ENCODE data around the gene SCN7A. TPM values are rescaled to one million over a fixed set of nuclear protein-coding genes. Genes with fewer than 3 reads are reported as not detected.
"Not testable (repeated sequence)": the region's sequence is repeated elsewhere in the genome, so short reads cannot be mapped to it uniquely, and the experiment has no call there.

Gene SCN7A
- total RNA-seq, 5 donors from 2014 or later (not counting 1 experiment from before 2014, with no cell fraction given), result 0.03 to 0.09 TPM; not detected in 3

DNA sequence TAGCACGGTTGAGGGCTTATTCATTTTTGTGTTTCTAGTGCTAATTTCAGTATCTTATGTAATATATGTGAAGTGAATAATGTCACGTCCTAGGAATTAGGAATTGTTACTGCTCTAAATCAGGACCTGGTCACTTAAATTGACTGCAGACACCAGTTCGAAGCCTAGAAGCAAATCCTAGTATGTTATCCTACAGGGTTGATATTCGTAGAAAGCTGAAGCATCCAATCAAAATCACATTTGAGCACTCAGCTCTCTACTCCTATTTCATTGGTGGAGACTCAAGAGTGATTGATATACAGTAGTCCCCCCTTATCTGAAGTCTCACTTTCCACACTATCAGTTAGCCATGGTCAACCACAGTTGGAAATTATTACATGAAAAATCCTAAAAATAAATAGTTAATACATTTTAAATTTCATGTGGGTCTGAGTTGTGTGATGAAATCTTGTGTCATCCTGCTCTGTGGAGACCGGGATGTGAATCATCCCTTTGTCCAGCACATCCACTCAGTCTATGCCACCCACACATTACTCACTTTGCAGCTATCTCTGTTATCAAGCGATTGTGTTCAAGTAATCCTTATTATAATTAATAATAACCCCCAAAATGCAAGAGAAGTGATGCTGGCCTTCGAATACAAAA, 83.1 kb downstream of the SCN7A start:
- DNase-seq, result no peak
- Mint-ChIP-seq H3K4me3 (no peak overlapping the region), H3K27ac (no peak overlapping the region), H3K4me1 (no peaks in the 10 kb centered on the region), H3K36me3 (no peaks in the 10 kb centered on the region), H3K27me3 (no peaks in the 10 kb centered on the region), H3K9me3 (no peaks in the 10 kb centered on the region)
- 86% methylated on average over 1 of the region's 7 CpGs for WGBS (ENCODE audit: insufficient coverage)
- no peaks in the 10 kb centered on the region for H3K4me1 ChIP-seq (ENCODE audit: control insufficient read depth in 1 of 2, extremely low read depth in 1 of 2, insufficient read depth in 2 of 2, low read length in 2 of 2)
- H3K36me3 ChIP-seq (ENCODE audit: control insufficient read depth in 2 of 2, extremely low read depth in 1 of 2, insufficient read depth in 1 of 2, low read length in 1 of 2), result no peaks in the 10 kb centered on the region
- H3K9me3 ChIP-seq, result no peaks in the 10 kb centered on the region
- no peak for ATAC-seq (replicated peaks in 1 of 4)
- no peak overlapping the region for H3K27ac ChIP-seq (ENCODE audit: low read length)
- CTCF ChIA-PET, result interaction anchor here in 1 of 2 donors (0.5 kb wide), 1 partner anchor 1513 kb away, joined by 3 read pairs; no protein-coding TSS in a partner anchor
- POLR2A ChIA-PET, result no interaction called here
- no peaks in the 10 kb centered on the region for H3K27me3 ChIP-seq (replicated peaks in 1 of 2; ENCODE audit: control insufficient read depth in 2 of 2, extremely low read depth in 1 of 2, insufficient read depth in 2 of 2, low read length in 1 of 2)
- H3K4me3 ChIP-seq (ENCODE audit: control insufficient read depth in 1 of 2, extremely low read depth in 1 of 2, low read length in 1 of 2), result no peak overlapping the region

DNA sequence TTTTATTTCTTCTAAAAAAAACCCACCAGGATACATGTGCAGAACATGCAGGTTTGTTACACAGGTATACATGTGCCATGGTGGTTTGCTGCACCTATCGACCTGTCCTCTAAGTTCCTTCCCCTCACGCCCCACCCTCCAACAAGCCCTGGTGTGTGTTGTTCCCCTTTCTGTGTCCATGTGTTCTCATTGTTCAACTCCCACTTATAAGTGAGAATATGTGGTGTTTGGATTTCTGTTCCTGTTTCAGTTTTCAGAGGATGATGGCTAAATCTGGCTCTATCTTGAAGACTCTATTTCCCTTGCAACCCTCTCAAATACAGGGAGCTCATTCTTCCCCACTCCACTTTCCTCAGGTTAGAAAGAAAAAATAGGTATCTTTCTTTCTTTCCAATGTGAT, 86.3 kb downstream of the SCN7A start:
- H3K9me3 ChIP-seq; CTCF ChIA-PET; H3K4me3 Mint-ChIP-seq; H3K4me3 ChIP-seq (ENCODE audit: control insufficient read depth in 1 of 2, extremely low read depth in 1 of 2, low read length in 1 of 2); H3K27ac ChIP-seq (ENCODE audit: low read length); H3K4me1 ChIP-seq (ENCODE audit: control insufficient read depth in 1 of 2, extremely low read depth in 1 of 2, insufficient read depth in 2 of 2, low read length in 2 of 2); H3K27ac Mint-ChIP-seq; H3K9me3 Mint-ChIP-seq; H3K4me1 Mint-ChIP-seq; H3K36me3 Mint-ChIP-seq; H3K36me3 ChIP-seq (ENCODE audit: control insufficient read depth in 2 of 2, extremely low read depth in 1 of 2, insufficient read depth in 1 of 2, low read length in 1 of 2); H3K27me3 Mint-ChIP-seq; ATAC-seq (replicated peaks in 1 of 4); POLR2A ChIA-PET; DNase-seq; H3K27me3 ChIP-seq (replicated peaks in 1 of 2; ENCODE audit: control insufficient read depth in 2 of 2, extremely low read depth in 1 of 2, insufficient read depth in 2 of 2, low read length in 1 of 2): not testable (repeated sequence)
- no CpG with 5 or more reads among the region's 2 CpGs for WGBS (ENCODE audit: insufficient coverage)

DNA sequence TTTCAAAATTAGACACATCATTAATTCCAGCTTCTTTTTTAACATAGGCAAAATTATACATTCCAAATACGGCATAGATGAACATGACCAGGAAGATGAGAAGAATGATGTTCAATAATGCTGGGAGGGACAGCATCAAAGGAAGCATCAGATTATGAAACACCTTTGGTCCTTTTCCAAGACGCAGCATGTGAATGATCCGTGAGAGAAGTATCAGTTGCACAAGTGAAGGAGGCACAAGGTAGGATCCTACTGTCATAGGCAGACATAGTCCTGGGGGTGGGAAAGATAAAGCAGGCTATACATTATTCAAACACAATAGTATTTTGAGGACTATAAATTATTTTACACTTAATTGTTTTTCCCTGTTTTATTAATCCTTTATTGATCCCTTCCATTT, 87.7 kb downstream of the SCN7A start:
- DNase-seq (no peak), ATAC-seq (replicated peaks in 1 of 4) (no peak)
- Histone ChIP-seq H3K36me3 (ENCODE audit: control insufficient read depth in 2 of 2, extremely low read depth in 1 of 2, insufficient read depth in 1 of 2, low read length in 1 of 2) (no peaks in the 10 kb centered on the region), H3K27me3 (replicated peaks in 1 of 2; ENCODE audit: control insufficient read depth in 2 of 2, extremely low read depth in 1 of 2, insufficient read depth in 2 of 2, low read length in 1 of 2) (no peaks in the 10 kb centered on the region), H3K4me1 (ENCODE audit: control insufficient read depth in 1 of 2, extremely low read depth in 1 of 2, insufficient read depth in 2 of 2, low read length in 2 of 2) (no peaks in the 10 kb centered on the region), H3K4me3 (ENCODE audit: control insufficient read depth in 1 of 2, extremely low read depth in 1 of 2, low read length in 1 of 2) (no peak overlapping the region), H3K9me3 (no peaks in the 10 kb centered on the region), H3K27ac (ENCODE audit: low read length) (no peak overlapping the region)
- Mint-ChIP-seq H3K4me3 (no peak overlapping the region), H3K9me3 (no peaks in the 10 kb centered on the region), H3K36me3 (no peaks in the 10 kb centered on the region), H3K4me1 (no peaks in the 10 kb centered on the region), H3K27ac (no peak overlapping the region), H3K27me3 (no peaks in the 10 kb centered on the region)
- WGBS (ENCODE audit: insufficient coverage), result 100% methylated on average over 1 of the region's 3 CpGs
- CTCF ChIA-PET, result no interaction called here
- POLR2A ChIA-PET, result no interaction called here

DNA sequence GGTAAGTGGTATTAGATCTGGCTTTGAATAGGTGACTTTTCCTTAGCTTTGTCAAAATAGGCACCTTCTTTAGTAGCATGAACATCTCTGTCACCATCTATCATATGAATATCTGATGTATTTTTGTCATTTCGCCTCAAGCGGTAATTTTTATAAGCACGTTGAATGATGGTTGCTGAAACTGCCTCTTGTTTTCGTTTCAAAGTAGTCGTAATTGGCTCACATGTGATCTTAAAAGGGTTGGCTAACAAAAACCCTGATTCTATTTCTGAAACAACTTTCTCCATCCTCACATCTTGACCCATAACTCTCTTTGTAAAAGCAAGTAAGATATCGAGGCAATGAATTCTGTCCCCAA, 88.5 kb downstream of the SCN7A start:
- no peaks in the 10 kb centered on the region for H3K4me1 Mint-ChIP-seq
- Histone ChIP-seq H3K4me1 (ENCODE audit: control insufficient read depth in 1 of 2, extremely low read depth in 1 of 2, insufficient read depth in 2 of 2, low read length in 2 of 2) (no peaks in the 10 kb centered on the region), H3K36me3 (ENCODE audit: control insufficient read depth in 2 of 2, extremely low read depth in 1 of 2, insufficient read depth in 1 of 2, low read length in 1 of 2) (no peaks in the 10 kb centered on the region), H3K27me3 (replicated peaks in 1 of 2; ENCODE audit: control insufficient read depth in 2 of 2, extremely low read depth in 1 of 2, insufficient read depth in 2 of 2, low read length in 1 of 2) (no peaks in the 10 kb centered on the region), H3K27ac (ENCODE audit: low read length) (no peak overlapping the region), H3K4me3 (ENCODE audit: control insufficient read depth in 1 of 2, extremely low read depth in 1 of 2, low read length in 1 of 2) (no peak overlapping the region), H3K9me3 (no peaks in the 10 kb centered on the region)
- ChIA-PET POLR2A (no interaction called here), CTCF (no interaction called here)
- ATAC-seq (replicated peaks in 1 of 4), result no peak
- WGBS (ENCODE audit: insufficient coverage), result no CpG with 5 or more reads among the region's 6 CpGs
- H3K9me3 Mint-ChIP-seq, result peaks cover 0 to under 1% (median 0%) of the 10 kb centered on the region in 3 donors
- H3K4me3 Mint-ChIP-seq, result no peak overlapping the region
- H3K27me3 Mint-ChIP-seq, result no peaks in the 10 kb centered on the region
- no peak for DNase-seq
- no peaks in the 10 kb centered on the region for H3K36me3 Mint-ChIP-seq
- H3K27ac Mint-ChIP-seq, result no peak overlapping the region

GRCh38 chr2:166404831-166405568, 89.0 kb downstream of the SCN7A start:
- POLR2A ChIA-PET, result no interaction called here
- peaks cover 0 to 2% (median 0%) of the 10 kb centered on the region in 3 donors for H3K9me3 Mint-ChIP-seq
- no peaks in the 10 kb centered on the region for H3K9me3 ChIP-seq
- H3K27ac Mint-ChIP-seq, result no peak overlapping the region
- no peak overlapping the region for H3K4me3 ChIP-seq (ENCODE audit: control insufficient read depth in 1 of 2, extremely low read depth in 1 of 2, low read length in 1 of 2)
- H3K27me3 Mint-ChIP-seq, result no peaks in the 10 kb centered on the region
- CTCF ChIA-PET, result interaction anchor here in 1 of 2 donors (0.7 kb wide), 1 partner anchor 1969 kb away, joined by 6 read pairs; no protein-coding TSS in a partner anchor
- no peaks in the 10 kb centered on the region for H3K4me1 Mint-ChIP-seq
- no peaks in the 10 kb centered on the region for H3K36me3 ChIP-seq (ENCODE audit: control insufficient read depth in 2 of 2, extremely low read depth in 1 of 2, insufficient read depth in 1 of 2, low read length in 1 of 2)
- DNase-seq (no peak), ATAC-seq (replicated peaks in 1 of 4) (no peak)
- 40% methylated on average over 1 of the region's 2 CpGs for WGBS (ENCODE audit: insufficient coverage)
- H3K36me3 Mint-ChIP-seq, result no peaks in the 10 kb centered on the region
- H3K4me3 Mint-ChIP-seq, result no peak overlapping the region
- H3K27me3 ChIP-seq (replicated peaks in 1 of 2; ENCODE audit: control insufficient read depth in 2 of 2, extremely low read depth in 1 of 2, insufficient read depth in 2 of 2, low read length in 1 of 2), result no peaks in the 10 kb centered on the region
- no peak overlapping the region for H3K27ac ChIP-seq (ENCODE audit: low read length)
- no peaks in the 10 kb centered on the region for H3K4me1 ChIP-seq (ENCODE audit: control insufficient read depth in 1 of 2, extremely low read depth in 1 of 2, insufficient read depth in 2 of 2, low read length in 2 of 2)

DNA sequence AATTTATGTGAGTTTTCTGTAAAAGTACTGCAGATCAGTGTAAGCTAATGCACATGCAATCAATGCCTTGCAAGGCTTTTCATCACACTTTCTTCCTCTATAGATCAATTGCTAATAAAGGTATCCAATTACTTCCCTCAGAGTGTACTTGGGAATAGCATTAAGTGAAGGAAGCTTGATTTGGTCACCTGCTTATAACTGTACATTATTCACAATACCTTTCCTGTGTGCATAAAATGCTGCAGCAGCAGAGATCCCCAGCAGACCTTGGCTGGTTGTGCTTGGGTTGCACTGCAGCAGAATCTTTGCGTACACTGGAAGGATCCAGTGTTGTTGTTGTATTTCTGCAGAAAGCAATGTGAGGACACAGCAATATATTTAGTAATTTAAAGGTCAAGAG, 99.8 kb downstream of the SCN7A start:
- no peaks in the 10 kb centered on the region for H3K36me3 Mint-ChIP-seq
- H3K27ac Mint-ChIP-seq, result no peak overlapping the region
- no peaks in the 10 kb centered on the region for H3K4me1 ChIP-seq (ENCODE audit: control insufficient read depth in 1 of 2, extremely low read depth in 1 of 2, insufficient read depth in 2 of 2, low read length in 2 of 2)
- no peak overlapping the region for H3K4me3 Mint-ChIP-seq
- no peaks in the 10 kb centered on the region for H3K27me3 ChIP-seq (replicated peaks in 1 of 2; ENCODE audit: control insufficient read depth in 2 of 2, extremely low read depth in 1 of 2, insufficient read depth in 2 of 2, low read length in 1 of 2)
- ATAC-seq (replicated peaks in 1 of 4) (no peak), DNase-seq (no peak)
- POLR2A ChIA-PET, result no interaction called here
- H3K9me3 Mint-ChIP-seq, result peaks cover 0 to 4% (median 2%) of the 10 kb centered on the region in 3 donors
- CTCF ChIA-PET, result no interaction called here
- H3K36me3 ChIP-seq (ENCODE audit: control insufficient read depth in 2 of 2, extremely low read depth in 1 of 2, insufficient read depth in 1 of 2, low read length in 1 of 2), result no peaks in the 10 kb centered on the region
- no peak overlapping the region for H3K27ac ChIP-seq (ENCODE audit: low read length)
- no peak overlapping the region for H3K4me3 ChIP-seq (ENCODE audit: control insufficient read depth in 1 of 2, extremely low read depth in 1 of 2, low read length in 1 of 2)
- no peaks in the 10 kb centered on the region for H3K4me1 Mint-ChIP-seq
- H3K9me3 ChIP-seq, result no peaks in the 10 kb centered on the region
- H3K27me3 Mint-ChIP-seq, result peaks cover 0 to 4% of the 10 kb centered on the region in 2 donors
- 80% methylated on average over 1 of the region's 1 CpG for WGBS (ENCODE audit: insufficient coverage)

All from T-cell (primary cell).